GM19043 (cell line): Measurements from ENCODE around the gene NADK.
"Not testable (repeated sequence)": the region's sequence is repeated elsewhere in the genome, so short reads cannot be mapped to it uniquely, and the experiment has no call there.

Experiments used
- ATAC-seq: cut with Tn5 transposase; IDR thresholded peaks from one replicate; pipeline ENCODE4 v1.9.1; 2021; ENCODE audit warnings: low read depth; ENCODE audit not compliant: unreplicated experiment

The NADK gene

GRCh38 chr1:1715109-1715883 is 63.0 kb downstream of the NADK start:
- ATAC-seq, result not testable (repeated sequence)

GRCh38 chr1:1707897-1708296 is 70.4 kb downstream of the NADK start:
- not testable (repeated sequence) for ATAC-seq

GRCh38 chr1:1707241-1707640 is 71.0 kb downstream of the NADK start:
- ATAC-seq, result not testable (repeated sequence)

- not testable (repeated sequence) for ATAC-seq
These were observed 72.6 kb downstream of the NADK start for GRCh38 chr1:1705623-1706022.

GRCh38 chr1:1704284-1704957 is 73.8 kb downstream of the NADK start:
- ATAC-seq, result not testable (repeated sequence)

- no peak for ATAC-seq
These were observed 74.5 kb downstream of the NADK start for GRCh38 chr1:1703796-1704195.

- not testable (repeated sequence) for ATAC-seq
These were observed 75.8 kb downstream of the NADK start for GRCh38 chr1:1702506-1702905.
